ENCODE data around the gene BMPR1A. TPM values are rescaled to one million over a fixed set of nuclear protein-coding genes. Genes with fewer than 3 reads are reported as not detected.

Gene BMPR1A
- total and polyA plus RNA-seq, 12 donors: 4.4 to 55.9 (median 27.0) TPM

- no peaks in the 10 kb centered on the region for H3K27me3 ChIP-seq
- no peaks in the 10 kb centered on the region for H3K9me3 ChIP-seq (replicated peaks in 1 of 3)
- DNase-seq: peak; percentile 52 to 89 (median 76)
- H3K4me3 ChIP-seq: no peak overlapping the region
- peaks cover 11 to 15% of the 10 kb centered on the region in 2 donors for H3K4me1 ChIP-seq (replicated peaks in 1 of 2)
- intact Hi-C loops (cut with DNase I): loop anchor here (2.0 to 5.0 kb wide), 3 partner anchors 192 to 209 kb away; no protein-coding TSS in a partner anchor
- 11 to 16% (median 12%) methylated on average over 9 of the region's 9 CpGs for WGBS, 4 donors
- TF ChIP-seq POLR2A (IDR thresholded peaks at IDR 0.05) (no peak), CTCF (IDR thresholded peaks at IDR 0.05) (peak; percentile 60 to 88 (median 76))
- no peak overlapping the region for H3K27ac ChIP-seq
- H3K36me3 ChIP-seq (replicated peaks in 1 of 2): peaks cover 0 to 1% of the 10 kb centered on the region in 2 donors
These were observed 143.4 kb downstream of the BMPR1A start for GRCh38 chr10:86899670-86900276.

GRCh38 chr10:86900955-86901354, 144.5 kb downstream of the BMPR1A start:
- peak overlapping the region in 3 of 5 donors; percentile 42 to 69 (median 54) for H3K27ac ChIP-seq
- H3K9me3 ChIP-seq (replicated peaks in 1 of 3): no peaks in the 10 kb centered on the region
- intact Hi-C loops (cut with DNase I): no loop called here
- peaks cover 11 to 15% of the 10 kb centered on the region in 2 donors for H3K4me1 ChIP-seq (replicated peaks in 1 of 2)
- no peaks in the 10 kb centered on the region for H3K27me3 ChIP-seq
- WGBS, 4 donors: 0 to 26% (median 13%) methylated on average over 1 to 2 of the region's 2 CpGs
- H3K4me3 ChIP-seq: no peak overlapping the region
- DNase-seq: peak; percentile 89 to 97 (median 96)
- H3K36me3 ChIP-seq (replicated peaks in 1 of 2): peaks cover 0 to 6% of the 10 kb centered on the region in 2 donors
- TF ChIP-seq POLR2A (IDR thresholded peaks at IDR 0.05) (peak in 1 of 2 donors; percentile 40), CTCF (IDR thresholded peaks at IDR 0.05) (no peak)

- DNase-seq: no peak
- Histone ChIP-seq H3K4me3 (no peak overlapping the region), H3K4me1 (replicated peaks in 1 of 2) (peaks cover 8 to 15% of the 10 kb centered on the region in 2 donors), H3K27me3 (no peaks in the 10 kb centered on the region), H3K27ac (no peak overlapping the region), H3K36me3 (replicated peaks in 1 of 2) (peaks cover 0 to 6% of the 10 kb centered on the region in 2 donors), H3K9me3 (replicated peaks in 1 of 3) (no peaks in the 10 kb centered on the region)
- WGBS, 4 donors: 86 to 95% (median 92%) methylated on average over 2 of the region's 2 CpGs
- TF ChIP-seq CTCF (IDR thresholded peaks at IDR 0.05) (no peak), POLR2A (IDR thresholded peaks at IDR 0.05) (no peak)
- intact Hi-C loops (cut with DNase I): no loop called here
These were observed 148.2 kb downstream of the BMPR1A start for GRCh38 chr10:86904600-86904999.

GRCh38 chr10:86905429-86905828, 149.0 kb downstream of the BMPR1A start:
- WGBS, 4 donors: 32 to 63% (median 42%) methylated on average over 1 of the region's 1 CpG
- Histone ChIP-seq H3K4me3 (no peak overlapping the region), H3K27me3 (no peaks in the 10 kb centered on the region), H3K36me3 (replicated peaks in 1 of 2) (peaks cover 0 to 6% of the 10 kb centered on the region in 2 donors), H3K4me1 (replicated peaks in 1 of 2) (peaks cover 6 to 15% of the 10 kb centered on the region in 2 donors), H3K27ac (no peak overlapping the region), H3K9me3 (replicated peaks in 1 of 3) (no peaks in the 10 kb centered on the region)
- no peak for TF ChIP-seq CTCF (IDR thresholded peaks at IDR 0.05)
- no peak for TF ChIP-seq POLR2A (IDR thresholded peaks at IDR 0.05)
- DNase-seq: peak; percentile 37 to 69 (median 53)
- intact Hi-C loops (cut with DNase I): no loop called here
